KMS-11 (cell line): ENCODE results near the gene ABCG8.

ENCODE experiments used
- H2AFZ ChIP-seq: fragments of 200-600 bp; sonication (generic); 2 replicates; pipeline ENCODE4 v1.6.1; 2016; ENCODE audit warnings: antibody characterized with exemption, mixed run types, low read depth
- H3K27ac ChIP-seq: fragments of 200-600 bp; sonication (generic); 2 replicates; pipeline ENCODE4 v1.6.1; 2016; ENCODE audit warnings: mild to moderate bottlenecking, mixed run types
- H3K27me3 ChIP-seq: fragments of 200-600 bp; sonication (generic); 2 replicates; pipeline ENCODE4 v1.6.1; 2017; ENCODE audit warnings: mild to moderate bottlenecking, low read depth, mixed run types, moderate library complexity; ENCODE audit not compliant: insufficient read depth
- H3K36me3 ChIP-seq: fragments of 200-600 bp; sonication (generic); 2 replicates; pipeline ENCODE4 v1.6.1; 2017; ENCODE audit warnings: mild to moderate bottlenecking, mixed run types; ENCODE audit not compliant: insufficient read depth
- H3K4me1 ChIP-seq: fragments of 200-600 bp; sonication (generic); 2 replicates; pipeline ENCODE4 v1.6.1; 2016; ENCODE audit warnings: mild to moderate bottlenecking, low read depth, mixed run types; ENCODE audit not compliant: poor library complexity, severe bottlenecking
- H3K4me2 ChIP-seq: fragments of 200-600 bp; sonication (generic); 2 replicates; pipeline ENCODE4 v1.7.0; 2016; ENCODE audit warnings: mild to moderate bottlenecking, mixed run types
- H3K4me3 ChIP-seq: fragments of 200-600 bp; sonication (generic); IDR thresholded peaks from 2 replicates; pipeline ENCODE4 v1.6.1; 2017; ENCODE audit warnings: low read depth, low read length, mixed read lengths; ENCODE audit not compliant: insufficient read depth
- H3K79me2 ChIP-seq: fragments of 200-600 bp; sonication (generic); 2 replicates; pipeline ENCODE4 v1.6.1; 2016; ENCODE audit warnings: low read depth, mixed run types; ENCODE audit not compliant: insufficient read depth
- H3K9ac ChIP-seq: fragments of 200-600 bp; sonication (generic); 2 replicates; pipeline ENCODE4 v1.6.1; 2016; ENCODE audit warnings: mild to moderate bottlenecking, mixed run types
- H4K20me1 ChIP-seq: fragments of 200-600 bp; sonication (generic); 2 replicates; pipeline ENCODE4 v1.6.1; 2016; ENCODE audit warnings: mild to moderate bottlenecking, mixed run types; ENCODE audit not compliant: insufficient read depth
- TF ChIP-seq, protein P1 (sequence below): fragments of 200-600 bp; sonication (generic); conservative IDR thresholded peaks from 2 replicates; pipeline ENCODE4 v1.6.1; 2017; ENCODE audit warnings: low read depth, mild to moderate bottlenecking, antibody characterized with exemption, low read length, moderate library complexity, mixed read lengths

ABCG8 gene

GRCh38 chr2:43877782-43878464, 39.2 kb downstream of the ABCG8 start:
- Histone ChIP-seq H3K4me1 (no peaks in the 10 kb centered on the region), H3K27me3 (no peaks in the 10 kb centered on the region), H3K4me3 (no peak overlapping the region), H3K27ac (no peak overlapping the region), H3K9ac (no peak overlapping the region), H3K79me2 (no peaks in the 10 kb centered on the region), H2AFZ (peak overlapping the region; percentile 15; the same call in 1 of the 2 replicates), H3K4me2 (peak overlapping the region; percentile 17; the same call in 1 of the 2 replicates), H3K36me3 (no peaks in the 10 kb centered on the region), H4K20me1 (no peaks in the 10 kb centered on the region)
- TF ChIP-seq, protein P1, sequence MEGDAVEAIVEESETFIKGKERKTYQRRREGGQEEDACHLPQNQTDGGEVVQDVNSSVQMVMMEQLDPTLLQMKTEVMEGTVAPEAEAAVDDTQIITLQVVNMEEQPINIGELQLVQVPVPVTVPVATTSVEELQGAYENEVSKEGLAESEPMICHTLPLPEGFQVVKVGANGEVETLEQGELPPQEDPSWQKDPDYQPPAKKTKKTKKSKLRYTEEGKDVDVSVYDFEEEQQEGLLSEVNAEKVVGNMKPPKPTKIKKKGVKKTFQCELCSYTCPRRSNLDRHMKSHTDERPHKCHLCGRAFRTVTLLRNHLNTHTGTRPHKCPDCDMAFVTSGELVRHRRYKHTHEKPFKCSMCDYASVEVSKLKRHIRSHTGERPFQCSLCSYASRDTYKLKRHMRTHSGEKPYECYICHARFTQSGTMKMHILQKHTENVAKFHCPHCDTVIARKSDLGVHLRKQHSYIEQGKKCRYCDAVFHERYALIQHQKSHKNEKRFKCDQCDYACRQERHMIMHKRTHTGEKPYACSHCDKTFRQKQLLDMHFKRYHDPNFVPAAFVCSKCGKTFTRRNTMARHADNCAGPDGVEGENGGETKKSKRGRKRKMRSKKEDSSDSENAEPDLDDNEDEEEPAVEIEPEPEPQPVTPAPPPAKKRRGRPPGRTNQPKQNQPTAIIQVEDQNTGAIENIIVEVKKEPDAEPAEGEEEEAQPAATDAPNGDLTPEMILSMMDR = peak; percentile 99

- Histone ChIP-seq H3K9ac (no peak overlapping the region), H4K20me1 (no peaks in the 10 kb centered on the region), H3K4me1 (no peaks in the 10 kb centered on the region), H2AFZ (no peak overlapping the region), H3K79me2 (no peaks in the 10 kb centered on the region), H3K27ac (no peak overlapping the region), H3K36me3 (no peaks in the 10 kb centered on the region), H3K27me3 (no peaks in the 10 kb centered on the region), H3K4me2 (no peak overlapping the region), H3K4me3 (no peak overlapping the region)
- TF ChIP-seq, protein P1 = no peak
Measured at GRCh38 chr2:43879261-43879660, 40.5 kb downstream of the ABCG8 start.

GRCh38 chr2:43880471-43880870, 41.7 kb downstream of the ABCG8 start:
- H2AFZ ChIP-seq = no peak overlapping the region
- no peaks in the 10 kb centered on the region for H3K36me3 ChIP-seq

GRCh38 chr2:43880952-43881351, 42.2 kb downstream of the ABCG8 start:
- TF ChIP-seq, protein P1 = no peak
- Histone ChIP-seq H4K20me1 (no peaks in the 10 kb centered on the region), H3K4me2 (no peak overlapping the region), H3K36me3 (no peaks in the 10 kb centered on the region), H3K79me2 (no peaks in the 10 kb centered on the region), H3K4me1 (no peaks in the 10 kb centered on the region), H2AFZ (no peak overlapping the region), H3K27me3 (no peaks in the 10 kb centered on the region), H3K27ac (no peak overlapping the region), H3K9ac (no peak overlapping the region), H3K4me3 (no peak overlapping the region)

More at GRCh38 chr2:43880471-43880870, 41.7 kb downstream of the ABCG8 start:
- TF ChIP-seq, protein P1 = no peak
- Histone ChIP-seq H4K20me1 (no peaks in the 10 kb centered on the region), H3K27ac (no peak overlapping the region), H3K4me2 (no peak overlapping the region), H3K9ac (no peak overlapping the region), H3K4me1 (no peaks in the 10 kb centered on the region), H3K79me2 (no peaks in the 10 kb centered on the region), H3K4me3 (no peak overlapping the region), H3K27me3 (no peaks in the 10 kb centered on the region)
